Upper lobe of left lung (tissue), 6 donors: ENCODE data around the gene FAM181A. TPM values are rescaled to one million over a fixed set of nuclear protein-coding genes. Genes with fewer than 3 reads are reported as not detected.

Source experiments
- ATAC-seq, 2 donors: fragments of 200-7000 bp; cut with Tn5 transposase; one replicate each; pipeline ENCODE4 v1.9.1; 2022; ENCODE audit warnings: mild to moderate bottlenecking in 2 of 2, moderate library complexity in 2 of 2; ENCODE audit not compliant: low FRiP score in 2 of 2
- DNase-seq, 2 donors: peaks; one replicate each; pipeline ENCODE4 v3.0.0-alpha.2; 2019 to 2020
- H3K27ac ChIP-seq, 4 donors: fragments of 200-600 bp; sonication (generic); one replicate each; pipeline ENCODE4 v1.5.1; 2016 to 2019
- H3K27me3 ChIP-seq, 4 donors: fragments of 200-600 bp; sonication (generic); one replicate each; pipeline ENCODE4 v1.5.1; 2017 to 2019
- H3K36me3 ChIP-seq, 4 donors: fragments of 200-600 bp; sonication (generic); one replicate each; pipeline ENCODE4 v1.5.1; 2016 to 2019
- H3K4me1 ChIP-seq, 4 donors: fragments of 200-600 bp; sonication (generic); one replicate each; pipeline ENCODE4 v1.5.1; 2018 to 2019
- H3K4me3 ChIP-seq, 4 donors: fragments of 200-600 bp; sonication (generic); one replicate each; pipeline ENCODE4 v1.5.1; 2017 to 2019; ENCODE audit warnings: mild to moderate bottlenecking in 2 of 4, moderate library complexity in 1 of 4
- H3K9me3 ChIP-seq, 4 donors: fragments of 200-600 bp; sonication (generic); one replicate each; pipeline ENCODE4 v1.5.1; 2018 to 2019
- CTCF ChIP-seq, 6 experiments: fragments of 450-650 bp in 4 of 6; fragments of 200-600 bp in 2 of 6; sonication (generic) in 2 of 6; IDR thresholded peaks; one replicate each; pipeline ENCODE4 v1.5.1; 2016 to 2019; ENCODE audit warnings: antibody characterized with exemption in 6 of 6
- EP300 ChIP-seq, 4 donors: sonication (generic); formaldehyde crosslinking; IDR thresholded peaks; one replicate each; pipeline ENCODE4 v1.5.1; 2017; ENCODE audit warnings: antibody characterized with exemption in 4 of 4, control low read depth in 2 of 4
- POLR2A ChIP-seq, 4 donors: fragments of 450-650 bp; IDR thresholded peaks; one replicate each; pipeline ENCODE4 v1.5.1; 2016 to 2017; ENCODE audit warnings: antibody characterized with exemption in 4 of 4, mild to moderate bottlenecking in 2 of 4
- POLR2AphosphoS5 ChIP-seq, 2 donors: sonication (generic); formaldehyde crosslinking; IDR thresholded peaks; one replicate each; pipeline ENCODE4 v1.5.1; 2017; ENCODE audit warnings: antibody characterized with exemption in 2 of 2
- WGBS, 2 donors: methylation state at CpG; one replicate each; pipeline ENCODE4 v1.1.5; 2017 to 2018; 5-methylcytosine and 5-hydroxymethylcytosine counted together
- total RNA-seq, 6 donors: library from RNA; depleted of rRNA in 4 of 6; stranded (reverse); fragments of >200 nt in 4 of 6; gene quantifications; one replicate each; pipeline versions ENCODE4 v1.1.0 to v1.2.1, GENCODE V29; 2016 to 2021
- donor health status: DM: no; HTN: no; CAD: no; lungs with moderate emphysema.
- donor health status: DM: no; HTN: yes; CAD: no; lungs with severe emphysema.

Gene FAM181A
- total RNA-seq, 6 donors from 2014 or later, result 1.6 to 13.4 (median 1.9) TPM; not detected in 2

GRCh38 chr14:93953263-93953662 lies 26.1 kb downstream of the FAM181A start:
- Histone ChIP-seq H3K9me3 (no peaks in the 10 kb centered on the region), H3K4me1 (peaks cover 5 to 24% (median 17%) of the 10 kb centered on the region in 4 donors), H3K36me3 (no peaks in the 10 kb centered on the region), H3K27ac (no peak overlapping the region), H3K4me3 (no peak overlapping the region), H3K27me3 (no peaks in the 10 kb centered on the region)
- 70 to 78% methylated on average over 14 of the region's 14 CpGs for WGBS, 2 donors
- ATAC-seq, result no peak
- no peak for TF ChIP-seq POLR2A (IDR thresholded peaks at IDR 0.05)
- no peak for TF ChIP-seq POLR2AphosphoS5 (IDR thresholded peaks at IDR 0.05)
- TF ChIP-seq CTCF (IDR thresholded peaks at IDR 0.05), result no peak
- no peak for TF ChIP-seq EP300 (IDR thresholded peaks at IDR 0.05)
- DNase-seq, result no peak

- no peaks in the 10 kb centered on the region for H3K27me3 ChIP-seq
- H3K36me3 ChIP-seq, result no peaks in the 10 kb centered on the region
- no peak overlapping the region for H3K4me3 ChIP-seq
- no peak for ATAC-seq
- WGBS, 2 donors, result 84 to 88% methylated on average over 14 to 18 of the region's 18 CpGs
- H3K27ac ChIP-seq, result no peak overlapping the region
- TF ChIP-seq CTCF (IDR thresholded peaks at IDR 0.05), result no peak
- no peak for TF ChIP-seq POLR2AphosphoS5 (IDR thresholded peaks at IDR 0.05)
- no peak for TF ChIP-seq POLR2A (IDR thresholded peaks at IDR 0.05)
- TF ChIP-seq EP300 (IDR thresholded peaks at IDR 0.05), result no peak
- no peak for DNase-seq
- peaks cover 5 to 29% (median 18%) of the 10 kb centered on the region in 4 donors for H3K4me1 ChIP-seq
- no peaks in the 10 kb centered on the region for H3K9me3 ChIP-seq
Observed at GRCh38 chr14:93953739-93954515, 26.8 kb downstream of the FAM181A start.

- ATAC-seq, result no peak
- Histone ChIP-seq H3K27me3 (no peaks in the 10 kb centered on the region), H3K4me1 (peaks cover 5 to 34% (median 23%) of the 10 kb centered on the region in 4 donors), H3K4me3 (no peak overlapping the region), H3K36me3 (no peaks in the 10 kb centered on the region), H3K27ac (peak overlapping the region in 1 of 4 donors; percentile 76), H3K9me3 (no peaks in the 10 kb centered on the region)
- DNase-seq, result no peak
- TF ChIP-seq CTCF (IDR thresholded peaks at IDR 0.05), result no peak
- no peak for TF ChIP-seq POLR2A (IDR thresholded peaks at IDR 0.05)
- TF ChIP-seq POLR2AphosphoS5 (IDR thresholded peaks at IDR 0.05), result no peak
- no peak for TF ChIP-seq EP300 (IDR thresholded peaks at IDR 0.05)
- WGBS, 2 donors, result 76 to 89% methylated on average over 3 to 4 of the region's 4 CpGs
Observed at GRCh38 chr14:93954516-93954830, 27.3 kb downstream of the FAM181A start.

GRCh38 chr14:93954900-93955849 lies 28.0 kb downstream of the FAM181A start:
- no peak for TF ChIP-seq POLR2AphosphoS5 (IDR thresholded peaks at IDR 0.05)
- peak in 1 of 4 donors; percentile 20 for TF ChIP-seq POLR2A (IDR thresholded peaks at IDR 0.05)
- H3K9me3 ChIP-seq, result no peaks in the 10 kb centered on the region
- DNase-seq (peak in 1 of 2 donors; percentile 55), ATAC-seq (peak in 1 of 2 donors; percentile 73)
- H3K36me3 ChIP-seq, result no peaks in the 10 kb centered on the region
- peaks cover 5 to 36% (median 30%) of the 10 kb centered on the region in 4 donors for H3K4me1 ChIP-seq
- H3K27me3 ChIP-seq, result no peaks in the 10 kb centered on the region
- 29 to 40% methylated on average over 16 to 19 of the region's 19 CpGs for WGBS, 2 donors
- H3K27ac ChIP-seq, result peak overlapping the region; percentile 42 to 76 (median 50)
- peak overlapping the region in 3 of 4 donors; percentile 12 to 27 (median 19) for H3K4me3 ChIP-seq
